PFSK-1 (cell line): ENCODE data around the gene TRAPPC3L.

ENCODE experiments used
- FOXP2 ChIP-seq: optimal IDR thresholded peaks from 2 replicates; pipeline ENCODE3; 2011; ENCODE audit warnings: borderline replicate concordance, control low read depth, inconsistent platforms; ENCODE audit not compliant: insufficient read depth; ENCODE audit errors: extremely low read length, extremely low read depth
- POLR2AphosphoS5 ChIP-seq: IDR thresholded peaks from 2 replicates; pipeline ENCODE4 v1.6.1; 2012; ENCODE audit warnings: low read depth, mild to moderate bottlenecking, control low read depth, low read length, moderate library complexity
- SIN3A ChIP-seq: IDR thresholded peaks from 2 replicates; pipeline ENCODE4 v1.6.1; 2012; ENCODE audit warnings: mild to moderate bottlenecking, low read length, moderate library complexity, borderline replicate concordance; ENCODE audit not compliant: insufficient read depth
- TAF1 ChIP-seq: IDR thresholded peaks from 2 replicates; pipeline ENCODE4 v1.6.1; 2012; ENCODE audit warnings: low read length, control low read depth, borderline replicate concordance; ENCODE audit not compliant: insufficient read depth
- TF ChIP-seq, protein P1 (sequence below), 2 experiments: IDR thresholded peaks; 2 replicates each; pipeline versions ENCODE4 v1.6.1 to v1.8.0; 2011 to 2012; ENCODE audit warnings: low read depth in 2 of 2, low read length in 2 of 2, control low read depth in 1 of 2, inconsistent platforms in 1 of 2, mild to moderate bottlenecking in 1 of 2, moderate library complexity in 1 of 2; ENCODE audit not compliant: insufficient read depth in 1 of 2

Gene TRAPPC3L

DNA sequence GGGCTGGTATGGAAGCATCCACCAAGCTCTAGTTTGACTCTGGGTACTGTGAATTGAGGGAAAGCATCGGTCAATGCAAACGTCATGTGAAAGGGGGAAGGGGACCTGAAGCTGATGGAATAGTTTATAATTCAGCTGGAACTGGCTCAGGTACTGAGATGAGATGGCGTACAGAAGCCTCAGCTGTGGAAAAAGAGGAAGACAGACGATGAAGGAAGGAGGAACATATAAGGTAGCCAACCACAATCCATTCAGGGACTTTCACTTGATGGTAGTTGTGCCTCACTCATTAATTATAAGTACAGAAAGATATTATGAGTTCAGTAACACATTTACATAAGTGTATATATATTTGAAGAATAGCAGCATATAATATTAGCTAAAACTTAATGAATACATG lies 31.4 kb downstream of the TRAPPC3L start:
- TF ChIP-seq, protein P1, sequence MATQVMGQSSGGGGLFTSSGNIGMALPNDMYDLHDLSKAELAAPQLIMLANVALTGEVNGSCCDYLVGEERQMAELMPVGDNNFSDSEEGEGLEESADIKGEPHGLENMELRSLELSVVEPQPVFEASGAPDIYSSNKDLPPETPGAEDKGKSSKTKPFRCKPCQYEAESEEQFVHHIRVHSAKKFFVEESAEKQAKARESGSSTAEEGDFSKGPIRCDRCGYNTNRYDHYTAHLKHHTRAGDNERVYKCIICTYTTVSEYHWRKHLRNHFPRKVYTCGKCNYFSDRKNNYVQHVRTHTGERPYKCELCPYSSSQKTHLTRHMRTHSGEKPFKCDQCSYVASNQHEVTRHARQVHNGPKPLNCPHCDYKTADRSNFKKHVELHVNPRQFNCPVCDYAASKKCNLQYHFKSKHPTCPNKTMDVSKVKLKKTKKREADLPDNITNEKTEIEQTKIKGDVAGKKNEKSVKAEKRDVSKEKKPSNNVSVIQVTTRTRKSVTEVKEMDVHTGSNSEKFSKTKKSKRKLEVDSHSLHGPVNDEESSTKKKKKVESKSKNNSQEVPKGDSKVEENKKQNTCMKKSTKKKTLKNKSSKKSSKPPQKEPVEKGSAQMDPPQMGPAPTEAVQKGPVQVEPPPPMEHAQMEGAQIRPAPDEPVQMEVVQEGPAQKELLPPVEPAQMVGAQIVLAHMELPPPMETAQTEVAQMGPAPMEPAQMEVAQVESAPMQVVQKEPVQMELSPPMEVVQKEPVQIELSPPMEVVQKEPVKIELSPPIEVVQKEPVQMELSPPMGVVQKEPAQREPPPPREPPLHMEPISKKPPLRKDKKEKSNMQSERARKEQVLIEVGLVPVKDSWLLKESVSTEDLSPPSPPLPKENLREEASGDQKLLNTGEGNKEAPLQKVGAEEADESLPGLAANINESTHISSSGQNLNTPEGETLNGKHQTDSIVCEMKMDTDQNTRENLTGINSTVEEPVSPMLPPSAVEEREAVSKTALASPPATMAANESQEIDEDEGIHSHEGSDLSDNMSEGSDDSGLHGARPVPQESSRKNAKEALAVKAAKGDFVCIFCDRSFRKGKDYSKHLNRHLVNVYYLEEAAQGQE (IDR thresholded peaks at IDR 0.05; ENCODE audit: insufficient read depth in 1 of 2, low read depth in 2 of 2, low read length in 2 of 2): no peak
- TF ChIP-seq FOXP2 (no peak), SIN3A (no peak), TAF1 (no peak), POLR2AphosphoS5 (no peak)

DNA sequence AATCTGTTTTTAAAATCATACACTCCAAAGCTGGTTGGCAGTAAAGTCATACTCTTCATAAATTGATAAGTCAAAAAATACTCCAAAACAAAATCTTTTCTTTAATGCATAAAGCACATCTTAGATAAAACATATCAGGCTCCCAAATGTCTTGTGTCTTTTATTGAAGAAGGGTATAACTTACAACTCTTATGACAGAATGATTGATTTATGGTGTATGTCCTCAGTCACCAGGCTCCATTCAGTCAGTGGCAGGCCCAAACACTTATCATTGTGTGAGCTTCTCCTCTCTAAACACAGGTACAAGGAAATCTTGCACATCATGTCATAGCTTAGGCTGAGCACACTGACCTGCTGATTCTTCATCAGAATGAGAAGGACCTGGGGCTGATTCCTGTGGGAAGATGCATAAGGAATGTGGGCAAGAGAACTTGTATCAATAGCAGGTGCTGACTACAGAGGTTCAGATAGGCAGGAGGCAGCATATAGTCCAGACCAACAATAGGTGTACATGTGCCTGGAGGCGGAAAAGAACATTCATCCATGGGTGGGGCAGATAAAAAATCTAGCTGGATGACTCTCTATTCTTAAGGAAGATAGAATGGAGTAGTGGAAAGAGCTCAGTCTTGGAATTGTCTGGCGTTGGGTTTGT lies 32.1 kb downstream of the TRAPPC3L start:
- TF ChIP-seq POLR2AphosphoS5: no peak
- no peak for TF ChIP-seq SIN3A
- TF ChIP-seq FOXP2: no peak
- TF ChIP-seq, protein P1 (IDR thresholded peaks at IDR 0.05; ENCODE audit: insufficient read depth in 1 of 2, low read depth in 2 of 2, low read length in 2 of 2): no peak
- TF ChIP-seq TAF1: no peak

DNA sequence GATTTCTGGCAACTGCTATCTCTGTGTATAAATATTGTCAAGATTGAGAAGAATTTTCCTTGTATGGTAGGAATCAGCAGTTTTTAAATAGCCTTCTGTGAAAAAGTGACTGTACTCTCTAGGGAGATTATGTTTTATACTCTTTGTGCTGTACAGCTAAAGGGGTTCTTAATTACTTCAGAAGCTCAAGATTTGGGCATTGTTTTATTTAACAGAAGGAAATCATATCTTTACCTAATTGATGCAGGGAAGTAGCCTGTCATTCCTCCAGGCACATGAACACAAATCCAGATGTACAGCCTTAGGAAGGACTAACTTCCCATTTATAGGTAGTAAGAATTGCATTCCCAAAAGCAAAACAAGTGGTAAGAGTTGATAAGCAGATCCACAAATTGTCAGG lies 32.8 kb downstream of the TRAPPC3L start:
- TF ChIP-seq TAF1 (no peak), FOXP2 (no peak), POLR2AphosphoS5 (no peak), SIN3A (no peak)
- TF ChIP-seq, protein P1 (IDR thresholded peaks at IDR 0.05; ENCODE audit: insufficient read depth in 1 of 2, low read depth in 2 of 2, low read length in 2 of 2): no peak

DNA sequence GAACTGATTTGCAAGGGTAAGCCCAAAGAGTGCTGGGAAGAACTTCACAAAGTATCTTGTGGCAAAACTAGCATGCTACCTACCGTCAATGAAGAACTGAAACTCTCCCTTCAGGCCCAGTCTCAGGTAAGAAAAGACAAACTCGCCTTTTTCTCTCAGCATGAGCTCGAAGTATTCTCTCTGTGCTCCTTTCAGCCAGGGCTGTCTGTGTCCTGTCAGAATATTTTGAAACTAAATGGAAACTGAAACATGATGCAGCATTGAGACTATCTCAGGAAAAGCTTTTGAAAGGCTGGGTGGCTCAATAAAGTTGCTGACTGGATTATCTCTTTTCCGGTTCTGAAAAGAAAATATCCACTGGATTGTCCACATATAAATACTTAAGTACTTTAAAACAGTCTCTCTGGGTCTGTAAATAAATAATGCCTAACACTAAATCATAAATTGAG lies 33.3 kb downstream of the TRAPPC3L start:
- no peak for TF ChIP-seq SIN3A
- no peak for TF ChIP-seq POLR2AphosphoS5

DNA sequence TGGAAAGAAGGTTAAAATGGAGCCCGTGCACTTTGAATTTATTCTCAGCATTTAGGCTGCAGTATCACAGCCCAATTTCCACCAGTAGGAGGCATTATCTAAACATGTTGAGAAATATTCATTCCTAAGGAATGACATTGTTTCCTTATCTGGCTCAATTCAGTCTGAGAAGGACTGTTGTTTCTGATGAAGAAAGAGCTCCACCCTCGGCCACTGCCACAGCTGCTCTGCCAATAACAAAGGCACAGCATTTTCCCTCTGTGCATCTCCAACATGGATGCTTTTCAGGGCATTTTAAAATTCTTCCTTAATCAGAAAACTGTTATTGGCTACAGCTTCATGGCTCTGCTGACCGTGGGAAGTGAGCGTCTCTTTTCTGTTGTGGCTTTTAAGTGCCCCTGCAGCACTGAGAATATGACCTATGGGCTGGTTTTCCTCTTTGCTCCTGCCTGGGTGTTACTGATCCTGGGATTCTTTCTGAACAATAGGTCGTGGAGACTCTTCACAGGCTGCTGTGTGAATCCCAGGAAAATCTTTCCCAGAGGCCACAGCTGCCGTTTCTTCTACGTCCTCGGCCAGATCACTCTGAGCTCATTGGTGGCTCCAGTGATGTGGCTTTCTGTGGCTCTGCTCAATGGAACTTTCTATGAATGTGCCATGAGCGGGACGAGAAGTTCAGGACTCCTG lies 33.9 kb downstream of the TRAPPC3L start, which contains the start of gene CALHM5:
Gene CALHM5, plus strand, starts transcription at position 216 of the 687 bp plus-strand sequence. Its CDS starts 58 bp downstream, at position 274.
- TF ChIP-seq SIN3A: no peak
- TF ChIP-seq FOXP2: no peak
- TF ChIP-seq TAF1: no peak
- TF ChIP-seq, protein P1 (IDR thresholded peaks at IDR 0.05; ENCODE audit: insufficient read depth in 1 of 2, low read depth in 2 of 2, low read length in 2 of 2): no peak
- no peak for TF ChIP-seq POLR2AphosphoS5
